Lower lobe of right lung (tissue), 2 donors: Measurements from ENCODE around the gene PRKG1. TPM values are rescaled to one million over a fixed set of nuclear protein-coding genes. Genes with fewer than 3 reads are reported as not detected.
"Not testable (repeated sequence)": the region's sequence is repeated elsewhere in the genome, so short reads cannot be mapped to it uniquely, and the experiment has no call there.

ENCODE experiments used
- ATAC-seq, 2 donors: fragments of 200-7000 bp; cut with Tn5 transposase; one replicate each; pipeline ENCODE4 v1.9.1; 2020 to 2022; ENCODE audit warnings: mild to moderate bottlenecking in 2 of 2, moderate library complexity in 2 of 2
- DNase-seq: peaks from one replicate; pipeline ENCODE4 v3.0.0-alpha.2; 2020
- H3K27ac ChIP-seq: fragments of 200-600 bp; one replicate; pipeline ENCODE4 v1.8.0; 2022
- H3K27me3 ChIP-seq: fragments of 200-600 bp; one replicate; pipeline ENCODE4 v1.8.0; 2022; ENCODE audit warnings: low read depth
- H3K36me3 ChIP-seq: fragments of 200-600 bp; one replicate; pipeline ENCODE4 v1.8.0; 2022; ENCODE audit warnings: mild to moderate bottlenecking
- H3K4me1 ChIP-seq: fragments of 200-600 bp; one replicate; pipeline ENCODE4 v1.8.0; 2022
- H3K4me3 ChIP-seq: fragments of 200-600 bp; one replicate; pipeline ENCODE4 v1.8.0; 2022; ENCODE audit warnings: mild to moderate bottlenecking
- H3K9me3 ChIP-seq: fragments of 200-600 bp; one replicate; pipeline ENCODE4 v1.8.0; 2022
- intact Hi-C: fragments of 100-400 bp; cut with DNase I; formaldehyde crosslinking; loops from one replicate; pipeline ENCODE4 v1.11.0; 2022
- total RNA-seq: library from RNA; stranded (reverse); fragmentation: NEBNext Ultra II Directional; extraction: Animal tissue kit (Norgen Biotek cat#: 25700); gene quantifications from one replicate; pipeline ENCODE4 v1.2.1, GENCODE V29; 2021
- TF ChIP-seq, protein P1 (sequence below): fragments of 200-600 bp; IDR thresholded peaks from one replicate; pipeline ENCODE4 v1.8.0; 2022; ENCODE audit warnings: antibody characterized with exemption, mild to moderate bottlenecking
- donor health status: DM: no; HTN: yes; CAD: no; lungs with severe emphysema.

PRKG1 gene
- total RNA-seq, 1 donor from 2014 or later: 23.6 TPM

DNA sequence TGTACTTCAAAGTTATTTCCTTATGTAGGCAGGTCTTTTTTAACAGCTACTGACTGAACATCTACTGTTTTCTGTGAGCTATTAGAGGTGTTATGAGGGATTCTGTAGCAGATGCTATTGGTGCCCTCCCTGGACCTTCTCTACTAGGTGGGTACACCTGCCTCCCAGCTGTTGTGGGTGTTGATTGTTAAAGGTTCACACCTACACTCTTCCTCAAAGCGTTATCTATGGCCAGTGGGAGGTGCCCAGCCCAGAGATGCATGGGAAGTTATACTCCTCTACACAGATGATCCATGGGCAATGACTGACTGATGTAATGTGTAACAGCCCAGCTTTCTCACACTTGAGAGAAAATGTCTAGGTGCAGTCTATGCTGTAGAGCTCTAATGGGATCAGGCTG lies 127.7 kb downstream of the PRKG1 start:
- no peaks in the 10 kb centered on the region for H3K36me3 ChIP-seq
- ATAC-seq (no peak), DNase-seq (no peak)
- H3K27ac ChIP-seq: no peak overlapping the region
- H3K9me3 ChIP-seq: no peaks in the 10 kb centered on the region
- H3K4me3 ChIP-seq: no peak overlapping the region
- intact Hi-C loops: no loop called here
- H3K27me3 ChIP-seq: no peaks in the 10 kb centered on the region
- TF ChIP-seq, protein P1, sequence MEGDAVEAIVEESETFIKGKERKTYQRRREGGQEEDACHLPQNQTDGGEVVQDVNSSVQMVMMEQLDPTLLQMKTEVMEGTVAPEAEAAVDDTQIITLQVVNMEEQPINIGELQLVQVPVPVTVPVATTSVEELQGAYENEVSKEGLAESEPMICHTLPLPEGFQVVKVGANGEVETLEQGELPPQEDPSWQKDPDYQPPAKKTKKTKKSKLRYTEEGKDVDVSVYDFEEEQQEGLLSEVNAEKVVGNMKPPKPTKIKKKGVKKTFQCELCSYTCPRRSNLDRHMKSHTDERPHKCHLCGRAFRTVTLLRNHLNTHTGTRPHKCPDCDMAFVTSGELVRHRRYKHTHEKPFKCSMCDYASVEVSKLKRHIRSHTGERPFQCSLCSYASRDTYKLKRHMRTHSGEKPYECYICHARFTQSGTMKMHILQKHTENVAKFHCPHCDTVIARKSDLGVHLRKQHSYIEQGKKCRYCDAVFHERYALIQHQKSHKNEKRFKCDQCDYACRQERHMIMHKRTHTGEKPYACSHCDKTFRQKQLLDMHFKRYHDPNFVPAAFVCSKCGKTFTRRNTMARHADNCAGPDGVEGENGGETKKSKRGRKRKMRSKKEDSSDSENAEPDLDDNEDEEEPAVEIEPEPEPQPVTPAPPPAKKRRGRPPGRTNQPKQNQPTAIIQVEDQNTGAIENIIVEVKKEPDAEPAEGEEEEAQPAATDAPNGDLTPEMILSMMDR: no peak
- no peaks in the 10 kb centered on the region for H3K4me1 ChIP-seq

DNA sequence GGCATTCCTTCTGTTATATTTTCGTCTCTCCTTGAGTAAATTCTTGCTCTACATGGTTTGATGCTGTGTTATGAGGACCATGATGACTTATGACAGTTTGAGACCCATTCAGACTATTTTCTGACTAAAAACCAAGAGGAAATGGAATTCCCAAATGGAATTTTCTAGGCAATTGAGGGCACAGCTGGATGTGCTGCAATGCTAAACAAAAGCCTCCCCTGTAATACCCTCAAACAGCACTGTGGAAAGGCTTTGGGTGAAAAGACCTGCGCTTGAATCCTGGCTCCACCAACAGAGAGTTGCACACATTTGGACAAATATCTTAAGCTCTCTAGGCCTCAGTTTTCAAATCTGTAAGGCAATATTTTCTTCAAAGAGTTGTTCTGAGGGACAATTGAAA lies 129.1 kb downstream of the PRKG1 start:
- no peak overlapping the region for H3K4me3 ChIP-seq
- ATAC-seq (no peak), DNase-seq (no peak)
- H3K27me3 ChIP-seq: no peaks in the 10 kb centered on the region
- no peaks in the 10 kb centered on the region for H3K4me1 ChIP-seq
- TF ChIP-seq, protein P1: no peak
- no peaks in the 10 kb centered on the region for H3K36me3 ChIP-seq
- H3K9me3 ChIP-seq: no peaks in the 10 kb centered on the region
- intact Hi-C loops: no loop called here
- no peak overlapping the region for H3K27ac ChIP-seq

DNA sequence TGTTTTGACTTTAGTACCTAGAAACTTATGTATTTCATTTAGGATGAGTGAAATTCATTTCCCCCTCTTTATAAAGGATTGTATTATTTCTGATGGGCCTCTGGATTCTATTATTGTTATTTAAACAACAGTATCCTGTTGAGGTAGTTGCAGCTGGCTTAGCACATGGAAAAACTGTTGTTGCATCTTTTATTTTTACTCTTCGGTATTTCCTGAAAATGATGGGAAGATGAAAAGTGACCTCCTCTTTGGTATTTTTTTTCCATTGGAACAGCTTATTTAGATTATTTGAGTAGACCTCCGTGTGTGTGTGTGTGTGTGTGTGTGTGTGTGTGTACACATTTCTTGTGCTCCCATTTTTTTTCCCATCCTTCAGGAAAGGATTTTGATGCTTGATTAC lies 129.8 kb downstream of the PRKG1 start:
- DNase-seq (no peak), ATAC-seq (no peak)
- Histone ChIP-seq H3K4me3 (no peak overlapping the region), H3K27ac (no peak overlapping the region), H3K36me3 (no peaks in the 10 kb centered on the region), H3K9me3 (no peaks in the 10 kb centered on the region), H3K4me1 (no peaks in the 10 kb centered on the region), H3K27me3 (no peaks in the 10 kb centered on the region)
- intact Hi-C loops: no loop called here
- TF ChIP-seq, protein P1: no peak

DNA sequence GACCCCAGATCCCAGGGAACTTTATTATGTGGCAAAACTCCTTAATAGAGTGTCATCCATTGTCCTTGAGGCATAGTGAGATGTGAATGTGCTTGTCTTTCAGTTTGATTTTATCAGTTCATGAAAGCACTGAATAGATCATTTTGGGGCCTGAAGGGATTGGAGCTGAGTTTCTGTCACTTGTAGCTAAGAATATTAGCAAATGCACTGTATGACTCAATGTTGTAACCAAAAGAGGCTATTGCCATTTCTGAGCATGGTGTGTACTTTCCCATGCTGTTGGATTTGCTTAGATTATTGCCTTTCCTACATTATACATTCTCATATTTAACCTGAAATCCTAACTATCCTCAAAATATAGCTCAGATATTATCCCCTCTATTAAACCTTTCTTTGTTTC lies 130.4 kb downstream of the PRKG1 start:
- no peak for ATAC-seq
- intact Hi-C loops: no loop called here
- DNase-seq: no peak
- Histone ChIP-seq H3K4me1 (no peaks in the 10 kb centered on the region), H3K27ac (no peak overlapping the region), H3K36me3 (no peaks in the 10 kb centered on the region), H3K27me3 (no peaks in the 10 kb centered on the region), H3K4me3 (no peak overlapping the region), H3K9me3 (no peaks in the 10 kb centered on the region)
- TF ChIP-seq, protein P1: no peak

DNA sequence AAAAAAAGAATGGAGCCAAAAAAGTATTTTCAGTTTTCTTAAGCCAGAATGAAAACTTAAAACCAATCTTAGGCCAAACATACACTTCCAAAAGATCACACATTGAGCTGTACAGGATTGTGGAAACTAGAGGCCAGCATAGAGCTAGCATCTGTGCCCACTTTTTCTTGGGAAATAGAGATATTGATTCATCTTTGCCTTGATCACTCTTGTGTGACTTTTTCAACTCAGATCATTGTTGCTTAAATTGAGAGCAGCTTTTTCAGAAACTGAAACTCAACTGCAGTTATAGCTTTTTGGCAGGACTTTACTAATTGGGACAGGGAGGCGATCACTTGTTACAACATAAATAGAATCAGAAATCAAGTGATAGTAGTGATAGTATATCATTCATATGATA lies 132.2 kb downstream of the PRKG1 start:
- no peak for DNase-seq
- H3K27ac ChIP-seq: no peak overlapping the region
- intact Hi-C loops: no loop called here

DNA sequence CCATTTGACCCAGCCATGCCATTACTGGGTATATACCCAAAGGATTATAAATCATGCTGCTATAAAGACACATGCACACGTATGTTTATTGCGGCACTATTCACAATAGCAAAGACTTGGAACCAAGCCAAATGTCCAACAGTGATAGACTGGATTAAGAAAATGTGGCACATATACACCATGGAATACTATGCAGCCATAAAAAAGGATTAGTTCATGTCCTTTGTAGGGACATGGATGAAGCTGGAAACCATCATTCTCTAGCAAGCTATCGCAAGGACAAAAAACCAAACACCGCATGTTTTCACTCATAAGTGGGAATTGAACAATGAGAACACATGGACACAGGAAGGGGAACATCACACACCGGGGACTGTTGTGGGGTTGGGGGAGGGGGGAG lies 138.7 kb downstream of the PRKG1 start:
- H3K4me3 ChIP-seq, ATAC-seq, H3K27me3 ChIP-seq, H3K9me3 ChIP-seq, intact Hi-C loops, DNase-seq, H3K36me3 ChIP-seq, H3K27ac ChIP-seq, H3K4me1 ChIP-seq: not testable (repeated sequence)

More for the DNA sequence above, 132.2 kb downstream of the PRKG1 start:
- Histone ChIP-seq H3K4me1 (no peaks in the 10 kb centered on the region), H3K4me3 (no peak overlapping the region), H3K27me3 (no peaks in the 10 kb centered on the region), H3K36me3 (no peaks in the 10 kb centered on the region), H3K9me3 (no peaks in the 10 kb centered on the region)
- TF ChIP-seq, protein P1: no peak
- ATAC-seq: no peak
